Activated CD8-positive, alpha-beta memory T cell treated with anti-CD3 and anti-CD28 coated beads for 4 hours (primary cell): Measurements from ENCODE around the gene PEPD.

Experiments
- DNase-seq, 2 donors: peaks; one replicate each; pipeline ENCODE4 v3.0.0-alpha.2; 2020; ENCODE audit warnings: low read depth in 2 of 2

The PEPD gene

GRCh38 chr19:33472691-33473652 is 48.6 kb downstream of the PEPD start:
- no peak for DNase-seq

DNA sequence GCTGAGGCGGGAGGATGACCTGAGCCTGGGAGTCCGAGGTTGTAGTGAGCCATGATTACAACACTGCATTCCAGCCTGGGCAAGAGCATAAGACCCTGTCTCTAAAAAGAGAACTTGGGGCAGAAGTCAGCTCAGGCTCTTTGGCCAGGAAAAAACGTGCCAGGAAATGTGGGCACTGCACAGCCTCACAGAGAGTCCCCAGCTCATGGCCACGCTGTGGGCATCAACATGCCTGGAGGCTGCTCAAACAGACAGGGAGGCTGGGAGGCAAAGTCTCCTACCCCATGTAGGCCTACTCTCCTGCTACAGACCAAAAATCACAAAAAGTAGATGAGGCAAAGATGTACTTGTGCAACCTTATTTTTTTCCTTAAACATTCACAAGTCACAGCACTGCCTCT is 49.4 kb downstream of the PEPD start:
- no peak for DNase-seq

GRCh38 chr19:33471111-33471996 is 50.2 kb downstream of the PEPD start:
- no peak for DNase-seq

GRCh38 chr19:33470686-33471085 is 50.9 kb downstream of the PEPD start:
- DNase-seq = no peak

DNA sequence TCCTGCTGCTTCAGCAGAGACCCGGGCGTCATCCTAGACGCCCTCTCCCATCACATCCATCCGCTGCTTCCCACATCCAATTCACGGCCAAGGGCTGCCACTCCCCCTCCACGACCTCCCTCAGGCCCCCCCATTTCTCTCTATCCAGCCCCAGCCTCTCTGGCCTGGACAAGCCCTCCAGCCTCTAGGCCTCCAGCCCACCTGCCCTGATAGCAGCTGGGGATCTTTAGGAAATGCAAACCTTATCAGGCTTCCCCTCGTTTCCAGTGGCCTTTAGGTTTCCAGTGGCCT is 51.6 kb downstream of the PEPD start:
- no peak for DNase-seq

GRCh38 chr19:33469171-33470039 is 52.2 kb downstream of the PEPD start:
- DNase-seq = no peak

- DNase-seq = no peak
Measured at GRCh38 chr19:33468361-33469170, 53.0 kb downstream of the PEPD start.

DNA sequence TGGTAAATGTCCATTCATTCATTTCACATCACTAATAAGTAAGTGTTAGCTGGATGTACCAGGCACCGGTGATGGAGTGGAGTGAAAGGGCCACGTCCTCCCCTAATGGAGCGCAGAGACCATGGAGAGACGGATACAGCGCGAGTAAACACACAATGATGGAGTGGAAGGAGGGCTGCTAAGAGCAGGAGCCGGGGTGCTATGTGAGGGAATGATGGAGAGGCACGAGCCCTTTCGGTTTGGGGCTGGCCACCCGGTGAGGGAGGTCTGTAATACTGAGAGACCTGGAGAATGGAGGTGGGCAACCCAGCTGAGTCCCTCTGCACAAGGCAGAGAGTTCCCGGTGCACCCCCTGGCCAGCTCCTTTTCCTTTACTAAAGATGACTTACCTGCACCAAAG is 53.7 kb downstream of the PEPD start:
- DNase-seq = no peak

GRCh38 chr19:33465834-33466233 is 55.8 kb downstream of the PEPD start:
- DNase-seq = no peak

- DNase-seq = no peak
Measured at GRCh38 chr19:33465371-33465770, 56.2 kb downstream of the PEPD start.

GRCh38 chr19:33464733-33465115 is 56.9 kb downstream of the PEPD start:
- DNase-seq = no peak

DNA sequence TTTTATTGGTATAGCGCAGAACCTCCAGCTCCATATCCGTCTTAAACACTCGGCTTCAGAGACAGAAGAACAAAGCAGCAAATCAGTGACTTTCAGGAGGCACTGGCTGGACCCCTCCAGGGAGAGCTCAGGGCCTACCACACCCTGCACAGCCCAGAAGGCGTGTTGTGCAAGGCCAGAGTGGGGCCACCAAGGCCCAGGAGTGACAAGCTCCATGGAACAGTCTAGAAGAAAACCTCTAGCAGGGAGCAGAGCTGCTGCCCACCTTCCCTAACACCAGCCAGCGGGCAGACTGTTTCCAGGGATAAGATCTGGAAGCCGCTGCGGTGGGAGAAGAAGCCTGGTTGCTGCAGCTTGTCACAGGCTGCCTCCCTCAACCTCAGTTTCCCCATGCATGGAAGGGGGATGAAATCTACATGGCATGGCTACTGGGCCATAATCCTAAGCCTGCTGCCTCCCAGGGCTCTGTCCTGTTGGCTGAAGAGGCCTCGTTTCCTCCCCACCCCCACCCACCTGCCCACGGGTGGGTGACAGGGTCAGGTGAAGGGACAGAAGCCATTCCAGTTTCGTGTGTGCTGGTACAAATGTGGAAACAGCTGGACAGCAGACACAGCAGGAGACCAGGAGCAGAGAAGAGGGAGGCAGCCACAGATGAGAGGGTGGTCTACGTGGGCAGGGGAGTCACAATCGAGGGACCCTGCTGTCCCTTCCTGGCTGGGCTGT is 57.4 kb downstream of the PEPD start:
- DNase-seq = no peak

DNA sequence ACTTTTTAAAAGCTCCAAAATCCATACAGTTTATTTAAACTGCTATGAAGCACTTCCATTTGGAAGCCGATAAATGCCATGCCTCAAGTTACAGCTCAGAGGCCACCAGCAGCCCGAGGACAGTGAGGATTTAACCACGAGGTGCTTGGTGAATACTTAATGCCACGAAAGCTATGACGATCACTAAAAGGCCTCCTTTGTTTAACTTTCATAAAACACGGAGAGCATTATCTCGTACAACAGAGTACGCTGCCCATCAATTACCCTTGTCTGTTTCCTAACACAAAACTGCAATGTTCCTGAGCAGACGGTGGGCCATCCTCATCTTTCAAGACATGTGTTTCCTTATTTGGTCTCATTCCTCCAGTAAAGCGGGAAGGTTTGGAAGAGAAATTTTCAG is 58.4 kb downstream of the PEPD start:
- DNase-seq = no peak

DNA sequence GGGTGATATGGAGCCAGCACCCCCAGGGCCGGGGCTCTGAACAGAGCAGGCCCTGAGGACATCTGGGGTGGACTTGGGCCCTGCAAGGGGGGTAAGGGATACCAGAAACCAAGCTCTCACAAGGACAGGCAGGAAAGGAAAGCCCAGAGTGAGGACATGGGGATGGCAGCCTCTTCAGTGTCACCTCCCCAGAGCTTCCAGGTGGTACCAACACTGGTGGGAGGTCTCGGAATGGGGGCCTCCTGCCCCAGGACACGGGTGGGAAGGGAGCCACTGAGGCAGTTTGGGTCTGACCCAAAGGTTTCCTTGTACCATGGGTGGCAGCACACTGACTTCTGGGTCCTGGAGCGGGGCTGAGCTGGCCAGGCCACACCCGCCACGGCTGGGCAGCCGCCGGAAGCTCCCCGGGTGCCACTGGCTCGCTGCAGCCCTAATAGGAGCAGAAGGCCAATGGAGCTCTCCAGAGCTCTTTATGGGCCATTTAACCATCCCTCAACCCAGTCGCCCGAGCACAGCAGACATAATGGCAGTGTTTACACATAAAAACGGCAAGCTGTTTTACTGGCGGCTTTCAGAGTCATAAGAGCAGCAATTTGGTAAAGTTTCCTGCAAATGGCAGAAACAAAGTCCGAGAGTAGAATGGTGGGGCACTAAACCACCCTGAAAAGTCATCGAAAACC is 59.3 kb downstream of the PEPD start:
- DNase-seq = no peak

- no peak for DNase-seq
Measured at GRCh38 chr19:33461256-33462111, 60.1 kb downstream of the PEPD start.

GRCh38 chr19:33460221-33460908 is 61.2 kb downstream of the PEPD start:
- no peak for DNase-seq

- DNase-seq = no peak
Measured at GRCh38 chr19:33459222-33460090, 62.1 kb downstream of the PEPD start.
